Measurements from ENCODE around the gene TKTL1. TPM values are rescaled to one million over a fixed set of nuclear protein-coding genes. Genes with fewer than 3 reads are reported as not detected.

The TKTL1 gene
- total RNA-seq: not detected in 2 replicates

GRCh38 chrX:154295664-154296310 is at the start of gene TKTL1:
TKTL1 (plus strand) TSS chrX:154295795; CDS start chrX:154295860, 65 bp downstream.

DNA sequence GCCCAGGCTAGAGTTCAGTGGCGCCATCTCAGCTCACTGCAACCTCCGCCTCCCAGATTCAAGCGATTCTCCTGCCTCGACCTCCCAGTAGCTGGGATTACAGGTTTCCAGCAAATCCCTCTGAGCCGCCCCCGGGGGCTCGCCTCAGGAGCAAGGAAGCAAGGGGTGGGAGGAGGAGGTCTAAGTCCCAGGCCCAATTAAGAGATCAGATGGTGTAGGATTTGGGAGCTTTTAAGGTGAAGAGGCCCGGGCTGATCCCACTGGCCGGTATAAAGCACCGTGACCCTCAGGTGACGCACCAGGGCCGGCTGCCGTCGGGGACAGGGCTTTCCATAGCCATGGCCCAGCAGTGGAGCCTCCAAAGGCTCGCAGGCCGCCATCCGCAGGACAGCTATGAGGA is 38.3 kb upstream of the TKTL1 start, which contains the start of gene OPN1MW3:
Gene OPN1MW3, plus strand, starts transcription at position 301 of the 400 bp plus-strand sequence. Its CDS starts 38 bp downstream, at position 339.

GRCh38 chrX:154294791-154295574 is 612 bp upstream of the TKTL1 start, which contains the start of gene TEX28:
TEX28 (minus strand) TSS chrX:154295124; CDS start chrX:154292117, 3,007 bp downstream.

GRCh38 chrX:154374313-154375155 is 78.9 kb downstream of the TKTL1 start, which contains the start of gene FLNA:
FLNA (minus strand) TSS chrX:154374634; CDS start chrX:154371245, 3,389 bp downstream.

GRCh38 chrX:154378799-154379568 is 83.4 kb downstream of the TKTL1 start, which contains the start of gene EMD:
EMD (plus strand) TSS chrX:154379295; CDS start chrX:154379485, 190 bp downstream.

Other genes with a start within 250 kb of the TKTL1 start
- 24.7 and 29.8 TPM in 2 replicates for gene MECP2, start 198.1 kb upstream of the TKTL1 start, total RNA-seq
- gene OPN1LW, start 151.6 kb upstream of the TKTL1 start, total RNA-seq: not detected in 2 replicates
- gene OPN1MW, start 113.2 kb upstream of the TKTL1 start, total RNA-seq: not detected in 2 replicates
- gene OPN1MW2, start 76.0 kb upstream of the TKTL1 start, total RNA-seq: not detected in 2 replicates
- not detected in 2 replicates for gene OPN1MW3, start 38.2 kb upstream of the TKTL1 start, total RNA-seq
- gene TEX28, start 671 bp upstream of the TKTL1 start, total RNA-seq: not detected in 2 replicates
- gene FLNA, start 78.8 kb downstream of the TKTL1 start, total RNA-seq: 2,419 and 3,747 TPM in 2 replicates
- 17.1 and 20.6 TPM in 2 replicates for gene EMD, start 83.5 kb downstream of the TKTL1 start, total RNA-seq
- gene RPL10, start 102.6 kb downstream of the TKTL1 start, total RNA-seq: 2,853 and 3,007 TPM in 2 replicates
- 31.5 and 54.7 TPM in 2 replicates for gene DNASE1L1, start 113.5 kb downstream of the TKTL1 start, total RNA-seq
- gene TAFAZZIN, start 115.7 kb downstream of the TKTL1 start, total RNA-seq: 16.3 and 19.1 TPM in 2 replicates
- gene ATP6AP1, start 132.9 kb downstream of the TKTL1 start, total RNA-seq: 58.3 and 72.5 TPM in 2 replicates
- gene GDI1, start 141.4 kb downstream of the TKTL1 start, total RNA-seq: 110 and 115 TPM in 2 replicates
- gene FAM50A, start 148.3 kb downstream of the TKTL1 start, total RNA-seq: 89.5 and 112 TPM in 2 replicates
- 19.2 and 26.2 TPM in 2 replicates for gene PLXNA3, start 162.5 kb downstream of the TKTL1 start, total RNA-seq
- gene LAGE3, start 183.5 kb downstream of the TKTL1 start, total RNA-seq: 11.4 and 25.7 TPM in 2 replicates
- gene UBL4A, start 190.8 kb downstream of the TKTL1 start, total RNA-seq: 41.7 and 59.2 TPM in 2 replicates
- 15.9 and 17.5 TPM in 2 replicates for gene SLC10A3, start 194.8 kb downstream of the TKTL1 start, total RNA-seq
- 32.4 TPM in 2 replicates for gene FAM3A, start 220.4 kb downstream of the TKTL1 start, total RNA-seq